LNCaP clone FGC (cell line): ENCODE measurements around the gene LRRC2.
"Not testable (repeated sequence)": the region's sequence is repeated elsewhere in the genome, so short reads cannot be mapped to it uniquely, and the experiment has no call there.

Experiments used
- DNase-seq: peaks from one replicate; pipeline ENCODE4 v3.0.0-alpha.2; 2011; ENCODE audit warnings: low read depth
- H3K4me3 ChIP-seq: 2 replicates; pipeline ENCODE4 v1.5.1; 2011; ENCODE audit warnings: mild to moderate bottlenecking, low read depth, low read length, control low read depth
- TF ChIP-seq, protein P1 (sequence below): IDR thresholded peaks from 2 replicates; pipeline ENCODE4 v1.5.1; 2012; ENCODE audit warnings: mild to moderate bottlenecking; ENCODE audit not compliant: control insufficient read depth, insufficient read depth; ENCODE audit errors: extremely low read depth

LRRC2 gene

GRCh38 chr3:46500656-46501635 lies 65.2 kb downstream of the LRRC2 start:
- DNase-seq: no peak
- H3K4me3 ChIP-seq: no peak overlapping the region
- TF ChIP-seq, protein P1, sequence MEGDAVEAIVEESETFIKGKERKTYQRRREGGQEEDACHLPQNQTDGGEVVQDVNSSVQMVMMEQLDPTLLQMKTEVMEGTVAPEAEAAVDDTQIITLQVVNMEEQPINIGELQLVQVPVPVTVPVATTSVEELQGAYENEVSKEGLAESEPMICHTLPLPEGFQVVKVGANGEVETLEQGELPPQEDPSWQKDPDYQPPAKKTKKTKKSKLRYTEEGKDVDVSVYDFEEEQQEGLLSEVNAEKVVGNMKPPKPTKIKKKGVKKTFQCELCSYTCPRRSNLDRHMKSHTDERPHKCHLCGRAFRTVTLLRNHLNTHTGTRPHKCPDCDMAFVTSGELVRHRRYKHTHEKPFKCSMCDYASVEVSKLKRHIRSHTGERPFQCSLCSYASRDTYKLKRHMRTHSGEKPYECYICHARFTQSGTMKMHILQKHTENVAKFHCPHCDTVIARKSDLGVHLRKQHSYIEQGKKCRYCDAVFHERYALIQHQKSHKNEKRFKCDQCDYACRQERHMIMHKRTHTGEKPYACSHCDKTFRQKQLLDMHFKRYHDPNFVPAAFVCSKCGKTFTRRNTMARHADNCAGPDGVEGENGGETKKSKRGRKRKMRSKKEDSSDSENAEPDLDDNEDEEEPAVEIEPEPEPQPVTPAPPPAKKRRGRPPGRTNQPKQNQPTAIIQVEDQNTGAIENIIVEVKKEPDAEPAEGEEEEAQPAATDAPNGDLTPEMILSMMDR: no peak

GRCh38 chr3:46498916-46499519 lies 67.1 kb downstream of the LRRC2 start:
- DNase-seq: no peak
- TF ChIP-seq, protein P1: no peak
- H3K4me3 ChIP-seq: no peak overlapping the region

GRCh38 chr3:46497556-46498265 lies 68.4 kb downstream of the LRRC2 start, which contains the start of gene RTP3:
RTP3 (plus strand) TSS chr3:46497976; CDS start chr3:46498063, 87 bp downstream.
- TF ChIP-seq, protein P1: no peak
- no peak for DNase-seq
- H3K4me3 ChIP-seq: no peak within 1 kb of the TSS

DNA sequence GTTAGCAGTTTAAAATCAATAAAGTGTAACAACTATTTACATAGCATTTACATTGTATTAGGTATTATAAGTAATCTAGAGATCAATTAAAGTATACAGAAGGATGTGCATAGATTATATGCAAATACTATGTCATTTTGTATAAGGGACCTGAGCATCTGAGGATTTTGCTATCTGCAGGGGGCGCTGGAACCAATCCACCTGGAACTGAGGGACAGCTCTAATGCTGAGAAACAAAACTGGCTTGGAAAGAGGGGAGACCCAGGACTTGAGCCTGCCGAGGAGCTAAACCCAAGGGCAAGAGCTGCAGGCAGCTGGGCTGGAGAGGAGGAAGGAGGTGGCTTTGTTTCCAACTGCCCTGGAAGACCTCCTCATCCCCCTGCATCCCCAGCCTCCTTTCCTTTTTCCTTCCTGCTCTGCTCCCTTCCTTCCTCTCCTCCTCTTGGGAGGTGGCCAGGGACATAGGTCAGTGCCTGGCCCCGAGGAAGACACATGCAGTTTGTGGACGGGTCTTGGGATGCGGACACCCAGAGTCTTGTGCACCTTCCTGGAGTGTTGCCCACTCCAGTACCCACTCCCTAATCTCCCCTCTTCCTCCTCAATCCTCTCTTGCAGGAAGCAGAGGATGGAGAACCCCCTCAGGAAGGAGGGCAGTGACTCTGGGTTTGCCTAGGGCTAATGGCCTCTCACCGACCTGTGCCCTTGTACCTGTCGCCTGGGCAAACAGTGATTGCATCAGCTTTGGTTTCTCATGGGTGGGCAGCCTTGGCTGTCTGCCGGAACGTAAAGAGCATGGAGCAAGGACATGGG lies 69.2 kb downstream of the LRRC2 start:
- TF ChIP-seq, protein P1: peak; percentile 23
- no peak overlapping the region for H3K4me3 ChIP-seq
- DNase-seq: no peak

- DNase-seq: no peak
- H3K4me3 ChIP-seq: no peak overlapping the region
- TF ChIP-seq, protein P1: no peak
Measured at GRCh38 chr3:46495901-46496456, 70.1 kb downstream of the LRRC2 start.

DNA sequence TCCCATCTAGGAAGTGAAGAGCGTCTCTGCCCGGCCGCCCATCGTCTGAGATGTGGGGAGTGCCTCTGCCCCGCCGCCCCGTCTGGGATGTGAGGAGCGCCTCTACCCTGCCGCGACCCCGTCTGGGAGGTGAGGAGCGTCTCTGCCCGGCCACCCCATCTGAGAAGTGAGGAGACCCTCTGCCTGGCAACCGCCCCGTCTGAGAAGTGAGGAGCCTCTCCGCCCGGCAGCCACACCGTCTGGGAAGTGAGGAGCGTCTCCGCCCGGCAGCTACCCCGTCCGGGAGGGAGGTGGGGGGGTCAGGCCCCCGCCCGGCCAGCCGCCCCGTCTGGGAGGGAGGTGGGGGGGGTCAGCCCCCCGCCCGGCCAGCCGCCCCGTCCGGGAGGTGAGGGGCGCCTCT lies 71.6 kb downstream of the LRRC2 start:
- not testable (repeated sequence) for H3K4me3 ChIP-seq, DNase-seq
